Measurements from ENCODE around the gene FAM217B. TPM values are rescaled to one million over a fixed set of nuclear protein-coding genes. Genes with fewer than 3 reads are reported as not detected.

Gene FAM217B
- total and polyA plus RNA-seq, 2 donors from 2014 or later, result 3.2 to 15.5 TPM

DNA sequence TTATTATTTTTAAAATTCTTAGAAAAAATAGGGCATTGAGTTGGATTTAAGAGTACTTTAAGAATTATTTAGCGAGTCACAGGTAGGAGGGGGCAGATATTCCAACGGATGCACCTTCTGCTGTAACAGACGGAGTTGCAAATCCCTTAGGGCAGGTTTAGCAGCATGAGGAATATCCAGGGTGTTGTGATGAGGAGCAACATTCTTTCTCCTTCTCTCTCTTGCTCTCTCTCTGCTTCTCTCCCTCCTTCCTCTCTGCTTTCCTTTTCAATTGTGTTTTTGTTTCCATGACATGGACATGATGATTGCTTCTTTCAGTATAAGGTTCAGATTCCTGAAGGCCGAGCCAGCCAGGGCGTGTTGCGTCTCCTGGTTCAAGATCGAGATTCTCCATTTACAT is 46.9 kb downstream of the FAM217B start:
- Histone ChIP-seq H3K36me3 (ENCODE audit: control insufficient read depth in 2 of 3, insufficient read depth in 3 of 3, low read length in 3 of 3) (no peaks in the 10 kb centered on the region), H3K27me3 (ENCODE audit: control insufficient read depth, insufficient read depth, low read length) (no peaks in the 10 kb centered on the region), H3K4me3 (ENCODE audit: low read length in 3 of 3) (no peak overlapping the region), H3K9ac (ENCODE audit: low read length in 3 of 3) (no peak overlapping the region), H3K9me3 (ENCODE audit: control insufficient read depth in 2 of 3, insufficient read depth in 1 of 3, low read length in 3 of 3) (no peaks in the 10 kb centered on the region), H3K4me1 (ENCODE audit: control insufficient read depth in 2 of 3, insufficient read depth in 2 of 3, low read depth in 1 of 3, low read length in 3 of 3) (no peaks in the 10 kb centered on the region), H3K27ac (ENCODE audit: low read depth in 2 of 2, low read length in 2 of 2) (no peak overlapping the region)
- FAIRE-seq (no peak), DNase-seq (no peak)
- TF ChIP-seq, protein P1, sequence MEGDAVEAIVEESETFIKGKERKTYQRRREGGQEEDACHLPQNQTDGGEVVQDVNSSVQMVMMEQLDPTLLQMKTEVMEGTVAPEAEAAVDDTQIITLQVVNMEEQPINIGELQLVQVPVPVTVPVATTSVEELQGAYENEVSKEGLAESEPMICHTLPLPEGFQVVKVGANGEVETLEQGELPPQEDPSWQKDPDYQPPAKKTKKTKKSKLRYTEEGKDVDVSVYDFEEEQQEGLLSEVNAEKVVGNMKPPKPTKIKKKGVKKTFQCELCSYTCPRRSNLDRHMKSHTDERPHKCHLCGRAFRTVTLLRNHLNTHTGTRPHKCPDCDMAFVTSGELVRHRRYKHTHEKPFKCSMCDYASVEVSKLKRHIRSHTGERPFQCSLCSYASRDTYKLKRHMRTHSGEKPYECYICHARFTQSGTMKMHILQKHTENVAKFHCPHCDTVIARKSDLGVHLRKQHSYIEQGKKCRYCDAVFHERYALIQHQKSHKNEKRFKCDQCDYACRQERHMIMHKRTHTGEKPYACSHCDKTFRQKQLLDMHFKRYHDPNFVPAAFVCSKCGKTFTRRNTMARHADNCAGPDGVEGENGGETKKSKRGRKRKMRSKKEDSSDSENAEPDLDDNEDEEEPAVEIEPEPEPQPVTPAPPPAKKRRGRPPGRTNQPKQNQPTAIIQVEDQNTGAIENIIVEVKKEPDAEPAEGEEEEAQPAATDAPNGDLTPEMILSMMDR (IDR thresholded peaks at IDR 0.05; ENCODE audit: borderline replicate concordance, extremely low read depth, insufficient read depth), result no peak
- intact Hi-C loops (cut with DNase I), result no loop called here

DNA sequence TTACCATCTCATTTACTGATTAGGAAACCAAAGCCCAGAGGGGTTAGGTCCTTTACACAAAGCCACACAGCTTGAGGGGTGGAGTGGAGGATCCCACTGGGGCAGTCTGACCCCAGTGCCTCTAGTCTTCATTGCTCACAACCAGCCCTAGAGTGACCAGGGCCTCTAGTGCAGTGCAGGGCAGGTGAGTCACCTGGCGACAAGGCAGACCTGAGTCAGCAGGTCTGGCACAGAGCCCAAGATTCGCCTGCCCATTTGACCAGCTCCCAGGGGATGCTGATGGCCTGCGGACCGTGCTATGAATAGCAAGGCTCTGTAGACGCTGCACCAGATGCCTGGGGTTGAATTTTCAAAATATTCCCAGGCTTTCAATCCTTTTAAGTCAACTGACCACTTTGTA is 48.0 kb downstream of the FAM217B start:
- no peak overlapping the region for H3K9ac ChIP-seq (ENCODE audit: low read length in 3 of 3)
- no peaks in the 10 kb centered on the region for H3K9me3 ChIP-seq (ENCODE audit: control insufficient read depth in 2 of 3, insufficient read depth in 1 of 3, low read length in 3 of 3)
- FAIRE-seq (no peak), DNase-seq (peak in 1 of 5 donors; percentile 93)
- no peaks in the 10 kb centered on the region for H3K27me3 ChIP-seq (ENCODE audit: control insufficient read depth, insufficient read depth, low read length)
- intact Hi-C loops (cut with DNase I), result no loop called here
- no peak overlapping the region for H3K4me3 ChIP-seq (ENCODE audit: low read length in 3 of 3)
- H3K4me1 ChIP-seq (ENCODE audit: control insufficient read depth in 2 of 3, insufficient read depth in 2 of 3, low read depth in 1 of 3, low read length in 3 of 3), result no peaks in the 10 kb centered on the region
- TF ChIP-seq, protein P1 (IDR thresholded peaks at IDR 0.05; ENCODE audit: borderline replicate concordance, extremely low read depth, insufficient read depth), result no peak
- H3K27ac ChIP-seq (ENCODE audit: low read depth in 2 of 2, low read length in 2 of 2), result no peak overlapping the region
- H3K36me3 ChIP-seq (ENCODE audit: control insufficient read depth in 2 of 3, insufficient read depth in 3 of 3, low read length in 3 of 3), result no peaks in the 10 kb centered on the region

DNA sequence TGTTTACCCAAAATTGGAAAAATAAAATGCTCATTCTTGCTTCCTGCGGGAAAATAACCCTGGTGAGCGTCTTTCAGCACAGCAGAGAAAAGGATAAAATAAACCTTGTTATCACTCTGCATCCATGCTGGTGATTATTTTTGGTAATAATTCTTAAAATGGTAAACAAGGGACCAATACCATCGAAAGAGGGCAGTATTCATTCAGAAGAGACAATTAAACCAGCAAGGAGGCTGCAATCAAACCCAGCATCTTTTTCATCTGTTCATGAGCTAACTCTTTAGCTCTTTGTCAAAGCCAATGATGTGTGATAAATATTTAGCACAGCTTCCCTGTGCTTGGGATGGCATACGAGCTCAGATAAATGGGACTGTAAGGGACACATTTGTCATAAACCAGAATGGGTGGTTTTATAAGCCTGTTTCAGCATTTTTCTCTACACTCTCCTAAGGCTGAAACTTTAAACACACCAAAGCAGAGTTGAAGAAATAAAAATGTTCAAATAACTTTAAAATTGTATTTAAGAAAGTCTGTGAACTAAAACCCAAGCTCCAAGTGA is 52.4 kb downstream of the FAM217B start:
- Histone ChIP-seq H3K9ac (ENCODE audit: low read length in 3 of 3) (no peak overlapping the region), H3K9me3 (ENCODE audit: control insufficient read depth in 2 of 3, insufficient read depth in 1 of 3, low read length in 3 of 3) (no peaks in the 10 kb centered on the region), H3K4me1 (ENCODE audit: control insufficient read depth in 2 of 3, insufficient read depth in 2 of 3, low read depth in 1 of 3, low read length in 3 of 3) (no peaks in the 10 kb centered on the region), H3K27ac (ENCODE audit: low read depth in 2 of 2, low read length in 2 of 2) (no peak overlapping the region), H3K4me3 (ENCODE audit: low read length in 3 of 3) (no peak overlapping the region), H3K36me3 (ENCODE audit: control insufficient read depth in 2 of 3, insufficient read depth in 3 of 3, low read length in 3 of 3) (no peaks in the 10 kb centered on the region), H3K27me3 (ENCODE audit: control insufficient read depth, insufficient read depth, low read length) (no peaks in the 10 kb centered on the region)
- TF ChIP-seq, protein P1 (IDR thresholded peaks at IDR 0.05; ENCODE audit: borderline replicate concordance, extremely low read depth, insufficient read depth), result no peak
- DNase-seq (peak in 1 of 5 donors; percentile 35), FAIRE-seq (no peak)
- intact Hi-C loops (cut with DNase I), result no loop called here

Data from kidney (tissue), 14 donors.